Epithelial cell of proximal tubule (primary cell): ENCODE measurements around the gene CFAP46. TPM values are rescaled to one million over a fixed set of nuclear protein-coding genes. Genes with fewer than 3 reads are reported as not detected.

ENCODE experiments used
- DNase-seq: peaks from one replicate; pipeline ENCODE4 v3.0.0-alpha.2; 2011; ENCODE audit warnings: low read depth
- H3K4me3 ChIP-seq: 2 replicates; pipeline ENCODE4 v1.5.1; 2011; ENCODE audit warnings: low read depth, mild to moderate bottlenecking, low read length
- CTCF ChIP-seq: conservative IDR thresholded peaks from 2 replicates; pipeline ENCODE4 v1.5.1; 2012; ENCODE audit warnings: low read depth, mild to moderate bottlenecking, low read length
- total RNA-seq: library from RNA; depleted of rRNA; stranded (reverse); fragments of >200 nt; gene quantifications from 2 replicates; pipeline ENCODE4 v1.2.3, GENCODE V29; 2015

Gene CFAP46
- total RNA-seq, 1 donor from 2014 or later: 2.2 TPM

- DNase-seq: no peak
- TF ChIP-seq CTCF: no peak
- no peak overlapping the region for H3K4me3 ChIP-seq
Measured at GRCh38 chr10:132946806-132947546, 4.6 kb upstream of the CFAP46 start.

- H3K4me3 ChIP-seq: no peak overlapping the region
- DNase-seq: no peak
- no peak for TF ChIP-seq CTCF
Measured at GRCh38 chr10:132946311-132946710, 3.9 kb upstream of the CFAP46 start.

- no peak overlapping the region for H3K4me3 ChIP-seq
- DNase-seq: no peak
- TF ChIP-seq CTCF: no peak
Measured at GRCh38 chr10:132945894-132946255, 3.5 kb upstream of the CFAP46 start.

- no peak for DNase-seq
- no peak overlapping the region for H3K4me3 ChIP-seq
- no peak for TF ChIP-seq CTCF
Measured at GRCh38 chr10:132945125-132945893, 2.9 kb upstream of the CFAP46 start.

- H3K4me3 ChIP-seq: no peak overlapping the region
- DNase-seq: no peak
- TF ChIP-seq CTCF: no peak
Measured at GRCh38 chr10:132944510-132944909, 2.1 kb upstream of the CFAP46 start.

- no peak overlapping the region for H3K4me3 ChIP-seq
- DNase-seq: no peak
- TF ChIP-seq CTCF: no peak
Measured at GRCh38 chr10:132943791-132944404, 1.5 kb upstream of the CFAP46 start.
